Fibroblast of pulmonary artery (primary cell): ENCODE results near the gene TMEM33.

ENCODE experiments used
- DNase-seq: peaks from one replicate; pipeline ENCODE4 v3.0.0-alpha.2; 2010; ENCODE audit warnings: low read depth
- H3K4me3 ChIP-seq: replicated peaks from 2 replicates; pipeline ENCODE4 v1.5.1; 2011; ENCODE audit warnings: low read depth, mild to moderate bottlenecking, control low read depth, low read length, moderate library complexity
- TF ChIP-seq, protein P1 (sequence below): IDR thresholded peaks from 2 replicates; pipeline ENCODE4 v1.5.1; 2011; ENCODE audit warnings: mild to moderate bottlenecking, control low read depth, low read length, inconsistent platforms; ENCODE audit errors: missing control alignments

Gene TMEM33

DNA sequence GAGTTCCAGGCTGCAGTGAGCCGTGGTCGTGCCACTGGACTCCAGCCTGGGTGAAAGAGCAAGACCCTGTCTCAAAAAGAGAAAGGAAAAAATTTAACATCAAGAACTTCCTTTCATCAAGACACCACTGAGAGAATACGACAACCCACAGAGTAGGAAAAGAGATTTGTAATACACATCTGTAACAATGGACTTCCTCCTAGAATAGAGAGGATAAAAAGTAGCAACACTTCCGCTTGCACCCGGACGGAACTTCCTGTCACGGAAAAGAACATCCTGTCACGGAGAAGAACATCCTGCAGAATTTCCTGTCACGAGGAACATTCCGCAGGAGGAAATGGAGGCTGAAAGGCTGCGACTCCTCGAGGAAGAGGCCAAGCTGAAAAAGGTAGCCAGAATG lies 46.2 kb downstream of the TMEM33 start, which contains the start of gene DCAF4L1:
Gene DCAF4L1 (plus strand): TSS at position 301 of the 400 bp plus-strand sequence. CDS start 37 bp downstream, at position 338.
- TF ChIP-seq, protein P1, sequence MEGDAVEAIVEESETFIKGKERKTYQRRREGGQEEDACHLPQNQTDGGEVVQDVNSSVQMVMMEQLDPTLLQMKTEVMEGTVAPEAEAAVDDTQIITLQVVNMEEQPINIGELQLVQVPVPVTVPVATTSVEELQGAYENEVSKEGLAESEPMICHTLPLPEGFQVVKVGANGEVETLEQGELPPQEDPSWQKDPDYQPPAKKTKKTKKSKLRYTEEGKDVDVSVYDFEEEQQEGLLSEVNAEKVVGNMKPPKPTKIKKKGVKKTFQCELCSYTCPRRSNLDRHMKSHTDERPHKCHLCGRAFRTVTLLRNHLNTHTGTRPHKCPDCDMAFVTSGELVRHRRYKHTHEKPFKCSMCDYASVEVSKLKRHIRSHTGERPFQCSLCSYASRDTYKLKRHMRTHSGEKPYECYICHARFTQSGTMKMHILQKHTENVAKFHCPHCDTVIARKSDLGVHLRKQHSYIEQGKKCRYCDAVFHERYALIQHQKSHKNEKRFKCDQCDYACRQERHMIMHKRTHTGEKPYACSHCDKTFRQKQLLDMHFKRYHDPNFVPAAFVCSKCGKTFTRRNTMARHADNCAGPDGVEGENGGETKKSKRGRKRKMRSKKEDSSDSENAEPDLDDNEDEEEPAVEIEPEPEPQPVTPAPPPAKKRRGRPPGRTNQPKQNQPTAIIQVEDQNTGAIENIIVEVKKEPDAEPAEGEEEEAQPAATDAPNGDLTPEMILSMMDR, result no peak
- no peak within 1 kb of the TSS for H3K4me3 ChIP-seq
- no peak for DNase-seq

GRCh38 chr4:41982716-41983115 lies 47.5 kb downstream of the TMEM33 start:
- H3K4me3 ChIP-seq, result no peak overlapping the region
- no peak for DNase-seq
- TF ChIP-seq, protein P1, result no peak

DNA sequence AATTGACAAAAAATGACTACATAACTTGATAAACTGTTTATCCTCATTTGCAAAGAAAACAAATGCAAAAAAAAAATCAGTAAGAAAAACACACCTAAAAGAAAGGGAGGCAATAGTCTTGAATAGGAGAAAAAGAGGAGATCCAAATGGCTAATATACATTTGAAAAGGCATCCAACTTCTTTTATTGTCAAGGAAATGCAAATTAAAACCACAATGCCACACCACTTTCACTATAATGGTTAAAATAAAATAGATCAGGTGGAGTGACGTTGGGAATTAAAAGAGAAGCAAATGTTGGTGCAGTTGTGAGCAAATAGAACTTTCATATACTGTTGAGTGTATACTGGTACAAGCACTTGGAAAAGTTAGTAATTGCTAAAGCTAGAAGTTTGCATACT lies 49.9 kb downstream of the TMEM33 start:
- H3K4me3 ChIP-seq, result no peak overlapping the region
- DNase-seq, result no peak
- TF ChIP-seq, protein P1, result no peak

DNA sequence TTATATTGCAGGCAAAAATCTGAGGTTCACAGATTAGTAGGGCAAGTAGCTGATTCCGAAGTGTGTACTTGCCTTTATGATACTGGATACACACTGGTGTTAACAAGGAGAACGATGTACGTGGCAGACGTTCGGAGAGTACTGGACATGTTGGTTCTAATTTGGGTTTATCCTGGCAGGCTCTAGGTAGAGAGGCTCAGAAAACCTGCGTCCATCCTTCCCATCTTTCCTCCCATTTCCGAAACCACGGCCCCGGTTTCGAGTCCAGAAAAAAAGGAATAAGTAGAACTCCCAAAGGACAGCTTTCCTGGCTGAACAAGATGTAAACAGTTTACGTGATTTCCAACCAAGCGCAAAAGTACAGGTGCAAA lies 54.8 kb downstream of the TMEM33 start:
- TF ChIP-seq, protein P1, result no peak
- no peak for DNase-seq
- H3K4me3 ChIP-seq, result peak overlapping the region; percentile 78

DNA sequence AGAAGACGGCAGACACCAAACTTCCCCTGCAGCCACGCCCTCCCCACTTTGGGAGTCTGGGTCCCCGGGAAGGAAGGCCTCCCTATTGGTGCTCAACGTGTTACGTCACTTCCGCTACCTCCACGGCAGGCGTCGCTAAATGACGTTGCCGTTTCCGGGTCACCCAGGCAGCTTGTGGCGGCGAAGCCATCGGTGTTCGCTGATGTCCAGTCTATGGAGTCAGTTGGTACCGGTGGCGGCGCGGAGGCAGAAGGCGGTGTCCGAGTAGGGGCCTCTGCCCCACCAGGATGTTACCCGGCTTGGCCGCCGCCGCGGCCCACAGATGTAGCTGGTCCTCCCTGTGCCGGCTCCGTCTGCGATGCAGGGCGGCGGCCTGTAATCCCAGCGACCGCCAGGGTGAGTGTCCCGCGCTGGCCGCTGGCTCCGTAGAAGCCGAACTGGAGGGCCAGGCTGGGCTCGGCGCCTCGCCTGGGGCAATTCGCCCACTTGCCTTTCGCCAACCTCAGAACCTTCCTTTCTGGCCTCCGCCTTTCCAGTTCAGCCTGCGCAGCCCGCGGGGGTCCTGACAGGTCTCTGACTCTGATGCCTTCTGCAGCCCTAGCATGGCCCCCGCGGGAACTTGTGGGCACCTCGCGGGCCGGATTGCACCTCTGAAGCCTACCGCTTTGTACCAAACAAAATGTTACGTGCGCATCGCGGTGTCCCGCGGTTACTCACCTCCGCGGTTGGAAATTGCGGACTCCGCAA lies 55.3 kb downstream of the TMEM33 start, which contains the start of gene SLC30A9:
Gene SLC30A9 (plus strand): TSS at position 166 of the 747 bp plus-strand sequence. CDS start 122 bp downstream, at position 288.
- H3K4me3 ChIP-seq, result peak within 1 kb of the TSS; percentile 78
- DNase-seq, result peak; percentile 95
- TF ChIP-seq, protein P1, result peak; percentile 32

GRCh38 chr4:41991916-41992767 lies 56.9 kb downstream of the TMEM33 start:
- peak; percentile 6 for DNase-seq
- TF ChIP-seq, protein P1, result no peak
- peak overlapping the region; percentile 8 for H3K4me3 ChIP-seq
